H1 (cell line): ENCODE data around the gene OMP. TPM values are rescaled to one million over a fixed set of nuclear protein-coding genes. Genes with fewer than 3 reads are reported as not detected.

Experiments used
- CTCF ChIA-PET: fragments of 300-600 bp; sonication (Branson Sonifier 250); formaldehyde crosslinking; loops from one replicate; lab custom pipeline; 2021; ENCODE audit not compliant: partially characterized antibody; lab: Charles Lee
- POLR2A ChIA-PET: fragments of 300-600 bp; sonication (Branson Sonifier 250); formaldehyde crosslinking; loops from one replicate; lab custom pipeline; 2021; ENCODE audit warnings: inconsistent platforms; ENCODE audit not compliant: partially characterized antibody; lab: Charles Lee
- DNase-seq, 2 experiments: peaks; one replicate each; pipeline versions ENCODE4 v3.0.0 to v3.0.0-alpha.2; 2010 to 2022; ENCODE audit warnings: low spot score in 2 of 2, low read depth in 1 of 2, mixed read lengths in 1 of 2
- FAIRE-seq: peaks from 2 replicates; lab custom pipeline; 2011; peaks lifted over from hg19 to GRCh38; lab: Jason Lieb, UNC
- H2AFZ ChIP-seq: 2 replicates; pipeline ENCODE4 v1.8.1; 2012; ENCODE audit warnings: low read length, inconsistent platforms
- H2AK5ac ChIP-seq: 2 replicates; pipeline ENCODE4 v1.6.1; 2013; ENCODE audit warnings: low read depth, low read length
- H2BK120ac ChIP-seq: replicated peaks from 2 replicates; pipeline ENCODE3; 2013; ENCODE audit warnings: low read depth, low read length, inconsistent platforms
- H2BK12ac ChIP-seq: 2 replicates; pipeline ENCODE4 v1.6.1; 2013; ENCODE audit warnings: low read depth, low read length
- H2BK15ac ChIP-seq: 2 replicates; pipeline ENCODE4 v1.6.1; 2013; ENCODE audit warnings: low read length
- H2BK20ac ChIP-seq: 2 replicates; pipeline ENCODE4 v1.6.1; 2013; ENCODE audit warnings: low read length
- H2BK5ac ChIP-seq: 2 replicates; pipeline ENCODE4 v1.6.1; 2013; ENCODE audit warnings: low read depth, low read length
- H3K14ac ChIP-seq: 2 replicates; pipeline ENCODE4 v1.6.1; 2013; ENCODE audit warnings: inconsistent platforms; ENCODE audit not compliant: insufficient read length
- H3K18ac ChIP-seq: 2 replicates; pipeline ENCODE4 v1.6.1; 2013; ENCODE audit warnings: low read length; ENCODE audit errors: extremely low read depth
- H3K23ac ChIP-seq: 2 replicates; pipeline ENCODE4 v1.6.1; 2013; ENCODE audit warnings: inconsistent platforms; ENCODE audit not compliant: insufficient read length
- H3K23me2 ChIP-seq: 2 replicates; pipeline ENCODE4 v1.6.1; 2013; ENCODE audit warnings: low read depth, low read length
- H3K27ac ChIP-seq: 2 replicates; pipeline ENCODE4 v1.6.1; 2011; ENCODE audit warnings: low read depth, low read length, inconsistent platforms
- H3K27me3 ChIP-seq, 4 experiments: replicated peaks in 1 of 4; 1 replicate in 1 of 4; 2 replicates in 3 of 4; pipeline versions ENCODE4 v1.6.1 to v1.8.1; 2011 to 2013; ENCODE audit warnings: low read length in 3 of 4, mild to moderate bottlenecking in 3 of 4, inconsistent platforms in 2 of 4, mixed read lengths in 2 of 4, moderate library complexity in 1 of 4; ENCODE audit not compliant: control insufficient read depth in 3 of 4, insufficient read depth in 3 of 4; ENCODE audit errors: extremely low read depth in 1 of 4
- H3K36me3 ChIP-seq, 4 experiments: 2 replicates each; pipeline versions ENCODE4 v1.6.1 to v1.8.1; 2011 to 2013; ENCODE audit warnings: mild to moderate bottlenecking in 4 of 4, low read length in 3 of 4, moderate library complexity in 2 of 4, control low read depth in 1 of 4, inconsistent platforms in 1 of 4; ENCODE audit not compliant: insufficient read depth in 4 of 4, control insufficient read depth in 2 of 4
- H3K4ac ChIP-seq: replicated peaks from 2 replicates; pipeline ENCODE3; 2013; ENCODE audit warnings: low read length, low read depth, mixed read lengths, inconsistent platforms; ENCODE audit not compliant: insufficient read length
- H3K4me1 ChIP-seq, 4 experiments: replicated peaks in 1 of 4; 1 replicate in 1 of 4; 2 replicates in 3 of 4; pipeline versions ENCODE4 v1.6.1 to v1.8.1; 2011 to 2013; ENCODE audit warnings: low read length in 3 of 4, inconsistent platforms in 2 of 4, mixed read lengths in 1 of 4; ENCODE audit not compliant: insufficient read depth in 4 of 4, control insufficient read depth in 3 of 4
- H3K4me2 ChIP-seq, 2 experiments: 2 replicates each; pipeline versions ENCODE4 v1.6.1 to v1.8.1; 2011 to 2013; ENCODE audit warnings: low read depth in 2 of 2, low read length in 2 of 2, control low read depth in 1 of 2, inconsistent platforms in 1 of 2, mild to moderate bottlenecking in 1 of 2; ENCODE audit not compliant: insufficient read depth in 1 of 2
- H3K4me3 ChIP-seq, 4 experiments: fragments of 200-600, 300-600 bp in 1 of 4; sonication (generic), shearing (Covaris generic), sonication (Bioruptor Twin) in 1 of 4; 2 replicates each; pipeline versions ENCODE4 v1.5.1 to v1.8.1; 2011 to 2016; ENCODE audit warnings: low read length in 4 of 4, low read depth in 3 of 4, control low read depth in 2 of 4, inconsistent platforms in 2 of 4, mild to moderate bottlenecking in 2 of 4, mixed read lengths in 1 of 4, moderate library complexity in 1 of 4; ENCODE audit not compliant: insufficient read depth in 2 of 4; ENCODE audit errors: extremely low read depth in 1 of 4
- H3K56ac ChIP-seq: replicated peaks from 2 replicates; pipeline ENCODE3; 2013; ENCODE audit warnings: low read depth, mild to moderate bottlenecking, mixed read lengths, low read length, inconsistent platforms; ENCODE audit not compliant: insufficient read length
- H3K79me1 ChIP-seq: 2 replicates; pipeline ENCODE4 v1.6.1; 2013; ENCODE audit warnings: low read depth, low read length, control low read depth
- H3K79me2 ChIP-seq, 2 experiments: 2 replicates each; pipeline versions ENCODE4 v1.6.1 to v1.8.1; 2012 to 2013; ENCODE audit warnings: low read length in 2 of 2, mild to moderate bottlenecking in 2 of 2, inconsistent platforms in 1 of 2; ENCODE audit not compliant: insufficient read depth in 2 of 2, control insufficient read depth in 1 of 2
- H3K9ac ChIP-seq, 4 experiments: replicated peaks in 1 of 4; 1 replicate in 1 of 4; 2 replicates in 3 of 4; pipeline versions ENCODE4 v1.6.1 to v1.8.1; 2011 to 2013; ENCODE audit warnings: low read depth in 3 of 4, low read length in 3 of 4, control low read depth in 2 of 4, mild to moderate bottlenecking in 2 of 4, moderate library complexity in 2 of 4, inconsistent platforms in 1 of 4; ENCODE audit errors: extremely low read depth in 1 of 4
- H3K9me3 ChIP-seq, 2 experiments: 2 replicates each; pipeline versions ENCODE4 v1.6.1 to v1.8.1; 2012 to 2013; ENCODE audit warnings: mild to moderate bottlenecking in 2 of 2, moderate library complexity in 2 of 2, control low read depth in 1 of 2, inconsistent platforms in 1 of 2, low read depth in 1 of 2, low read length in 1 of 2, mixed read lengths in 1 of 2; ENCODE audit not compliant: insufficient read depth in 2 of 2
- H4K20me1 ChIP-seq, 2 experiments: replicated peaks in 1 of 2; 2 replicates each; pipeline versions ENCODE3 to v1.8.1; 2011 to 2013; ENCODE audit warnings: inconsistent platforms in 2 of 2, low read length in 2 of 2, mild to moderate bottlenecking in 1 of 2; ENCODE audit not compliant: insufficient read depth in 2 of 2, control insufficient read depth in 1 of 2
- H4K5ac ChIP-seq: 2 replicates; pipeline ENCODE4 v1.6.1; 2013; ENCODE audit warnings: low read length, low read depth, mixed read lengths, inconsistent platforms; ENCODE audit not compliant: insufficient read length
- H4K8ac ChIP-seq: 2 replicates; pipeline ENCODE4 v1.8.0; 2013; ENCODE audit warnings: mild to moderate bottlenecking, moderate library complexity, low read length, inconsistent platforms; ENCODE audit not compliant: insufficient read depth; ENCODE audit errors: extremely low read depth
- H4K91ac ChIP-seq: replicated peaks from 2 replicates; pipeline ENCODE3; 2013; ENCODE audit warnings: low read length, mixed read lengths, inconsistent platforms; ENCODE audit not compliant: insufficient read length
- ASH2L ChIP-seq: fragments of 200-600, 300-600 bp; sonication (generic); IDR thresholded peaks from one replicate; pipeline ENCODE4 v1.7.1; 2017; ENCODE audit warnings: low read length
- BCL11A ChIP-seq, 2 experiments: IDR thresholded peaks; one replicate each; pipeline ENCODE4 v1.6.1; 2011; ENCODE audit warnings: low read depth in 2 of 2, low read length in 2 of 2, mild to moderate bottlenecking in 2 of 2
- CBX8 ChIP-seq: fragments of 300-800, 300-1000 bp; sonication (generic); IDR thresholded peaks from 2 replicates; pipeline ENCODE4 v1.7.1; 2016; ENCODE audit warnings: low read depth, low read length, borderline replicate concordance
- CHD1 ChIP-seq: IDR thresholded peaks from 2 replicates; pipeline ENCODE4 v1.6.1; 2012; ENCODE audit warnings: low read depth, low read length, improper control_type of control experiment
- HDAC2 ChIP-seq, 2 experiments: fragments of 300-600 bp in 1 of 2; sonication (generic) in 1 of 2; IDR thresholded peaks; 2 replicates each; pipeline ENCODE4 v1.6.1; 2011 to 2012; ENCODE audit warnings: low read depth in 2 of 2, low read length in 2 of 2, mild to moderate bottlenecking in 2 of 2, moderate library complexity in 2 of 2, borderline replicate concordance in 1 of 2, inconsistent platforms in 1 of 2
- KDM5A ChIP-seq: fragments of 200-600 bp; IDR thresholded peaks from 2 replicates; pipeline ENCODE4 v1.7.1; 2012; ENCODE audit warnings: mild to moderate bottlenecking, low read length, inconsistent platforms, mixed read lengths
- POU5F1 ChIP-seq: IDR thresholded peaks from 2 replicates; pipeline ENCODE4 v1.6.1; 2011; ENCODE audit warnings: low read depth, mild to moderate bottlenecking, low read length, moderate library complexity
- RAD21 ChIP-seq, 2 experiments: IDR thresholded peaks in 1 of 2; conservative IDR thresholded peaks in 1 of 2; 2 replicates each; pipeline ENCODE4 v1.6.1; 2011; ENCODE audit warnings: low read depth in 2 of 2, low read length in 2 of 2, improper control_type of control experiment in 1 of 2, inconsistent platforms in 1 of 2, mild to moderate bottlenecking in 1 of 2, moderate library complexity in 1 of 2
- SAP30 ChIP-seq: fragments of 300-600 bp; sonication (generic); IDR thresholded peaks from 2 replicates; pipeline ENCODE4 v1.7.1; 2012; ENCODE audit warnings: low read length, moderate library complexity, mild to moderate bottlenecking, inconsistent platforms; ENCODE audit not compliant: insufficient read depth, insufficient replicate concordance
- SIN3A ChIP-seq, 2 experiments: IDR thresholded peaks in 1 of 2; conservative IDR thresholded peaks in 1 of 2; 2 replicates each; pipeline ENCODE4 v1.6.1; 2011 to 2012; ENCODE audit warnings: low read length in 2 of 2, improper control_type of control experiment in 1 of 2, low read depth in 1 of 2, mild to moderate bottlenecking in 1 of 2
- TCF12 ChIP-seq: IDR thresholded peaks from 2 replicates; pipeline ENCODE4 v1.6.1; 2011; ENCODE audit warnings: low read depth, mild to moderate bottlenecking, low read length
- ZNF274 ChIP-seq: IDR thresholded peaks from 2 replicates; pipeline ENCODE4 v1.7.0; 2012; ENCODE audit warnings: low read length, borderline replicate concordance; ENCODE audit errors: extremely low read depth
- WGBS, 2 experiments: shearing (Covaris generic) in 1 of 2; methylation state at CpG; one replicate each; pipeline versions ENCODE4 v1.1.6 to v1.1.7; 2013 to 2015; ENCODE audit warnings: low lambda C conversion rate in 2 of 2, mixed read lengths in 2 of 2, inconsistent platforms in 1 of 2, low coverage in 1 of 2, missing lambda C conversion rate in 1 of 2; ENCODE audit not compliant: insufficient replicate concordance in 2 of 2, insufficient coverage in 1 of 2, insufficient read length in 1 of 2; ENCODE audit errors: extremely low coverage in 1 of 2, missing lambda C conversion rate in 1 of 2; 5-methylcytosine and 5-hydroxymethylcytosine counted together
- polyA plus RNA-seq, 7 experiments: library from polyadenylated mRNA; depleted of rRNA in 3 of 7; stranded (reverse) in 5 of 7; unstranded in 2 of 7; fragments of >200 nt in 5 of 7; fragments of 200-250 nt in 2 of 7; gene quantifications; 1 replicate in 5 of 7; 2 replicates in 1 of 7; 4 replicates in 1 of 7; pipeline versions ENCODE4 v1.2.1 to v1.2.3, GENCODE V29; 2011 to 2013; ENCODE audit warnings: missing spikeins in 2 of 7, mixed read lengths in 2 of 7
- total RNA-seq: library from RNA; stranded (reverse); fragmentation: NEBNext Ultra II Directional; extraction: Animal tissue kit (Norgen Biotek cat#: 25700); gene quantifications from 2 replicates; pipeline ENCODE4 v1.2.1, GENCODE V29; 2021

The OMP gene
- total and polyA plus RNA-seq, 2 of the 8 experiments (the other 6 are each of a cell fraction or from before 2014, with no cell fraction given), result not detected

GRCh38 chr11:77125695-77126094, 23.1 kb downstream of the OMP start:
- H4K91ac ChIP-seq, result no peak overlapping the region
- FAIRE-seq, result no peak

More at GRCh38 chr11:77125695-77126094, 23.1 kb downstream of the OMP start:
- Histone ChIP-seq H3K27ac (no peak overlapping the region), H3K14ac (no peak overlapping the region), H2BK5ac (no peak overlapping the region), H3K9ac (no peak overlapping the region), H3K79me1 (no peaks in the 10 kb centered on the region), H2BK20ac (no peak overlapping the region), H2BK120ac (no peak overlapping the region), H3K4me3 (no peak overlapping the region), H2AK5ac (no peak overlapping the region), H3K23me2 (0 out of 2 replicates have a peak, but pooled peaks cover 6% of the 10 kb centered on the region), H4K5ac (no peak overlapping the region), H3K18ac (no peak overlapping the region), H2BK15ac (no peak overlapping the region), H3K4ac (no peak overlapping the region), H2BK12ac (no peak overlapping the region), H3K23ac (no peak overlapping the region), H3K27me3 (peaks cover 0 to 2% (median 0%) of the 10 kb centered on the region in 4 experiments; a peak in 1 of 7 replicates), H4K8ac (no peak overlapping the region), H3K4me2 (no peak overlapping the region), H4K20me1 (no peaks in the 10 kb centered on the region), H3K4me1 (peaks cover 4 to 15% (median 9%) of the 10 kb centered on the region in 4 experiments), H3K56ac (no peak overlapping the region), H2AFZ (no peak overlapping the region), H3K36me3 (no peaks in the 10 kb centered on the region), H3K79me2 (no peaks in the 10 kb centered on the region), H3K9me3 (no peaks in the 10 kb centered on the region)
- TF ChIP-seq ASH2L, result no peak
- no peak for TF ChIP-seq KDM5A
- TF ChIP-seq HDAC2 (IDR thresholded peaks at IDR 0.05; ENCODE audit: borderline replicate concordance in 1 of 2, low read depth in 2 of 2, low read length in 2 of 2), result no peak
- TF ChIP-seq SIN3A (conservative IDR thresholded peaks at IDR 0.05 in 1 of 2, IDR thresholded peaks at IDR 0.05 in 1 of 2; ENCODE audit: low read depth in 1 of 2, low read length in 2 of 2), result no peak
- no peak for TF ChIP-seq CBX8
- no peak for TF ChIP-seq POU5F1
- TF ChIP-seq BCL11A (IDR thresholded peaks at IDR 0.05; ENCODE audit: low read depth in 2 of 2, low read length in 2 of 2), result no peak
- no peak for TF ChIP-seq CHD1
- TF ChIP-seq RAD21 (IDR thresholded peaks at IDR 0.05 in 1 of 2, conservative IDR thresholded peaks at IDR 0.05 in 1 of 2; ENCODE audit: low read depth in 2 of 2, low read length in 2 of 2), result no peak
- no peak for TF ChIP-seq ZNF274
- no peak for TF ChIP-seq TCF12
- TF ChIP-seq SAP30, result no peak
- WGBS, 2 experiments, result 38% methylated on average over 2 of the region's 4 CpGs; no CpG with 5 or more reads in 1 of the 2 experiments
- POLR2A ChIA-PET, result interaction anchor here (2.7 kb wide), 1 partner anchor 62 kb away, joined by 6 read pairs; no protein-coding TSS in a partner anchor
- CTCF ChIA-PET, result interaction anchor here (2.5 to 13.9 kb wide), 8 partner anchors 10 to 432 kb away, joined by 11 to 248 read pairs (median 76); no protein-coding TSS in a partner anchor
- DNase-seq, result no peak
